ENCODE data around the gene ARHGAP11A.
"Not testable (repeated sequence)": the region's sequence is repeated elsewhere in the genome, so short reads cannot be mapped to it uniquely, and the experiment has no call there.

DNA sequence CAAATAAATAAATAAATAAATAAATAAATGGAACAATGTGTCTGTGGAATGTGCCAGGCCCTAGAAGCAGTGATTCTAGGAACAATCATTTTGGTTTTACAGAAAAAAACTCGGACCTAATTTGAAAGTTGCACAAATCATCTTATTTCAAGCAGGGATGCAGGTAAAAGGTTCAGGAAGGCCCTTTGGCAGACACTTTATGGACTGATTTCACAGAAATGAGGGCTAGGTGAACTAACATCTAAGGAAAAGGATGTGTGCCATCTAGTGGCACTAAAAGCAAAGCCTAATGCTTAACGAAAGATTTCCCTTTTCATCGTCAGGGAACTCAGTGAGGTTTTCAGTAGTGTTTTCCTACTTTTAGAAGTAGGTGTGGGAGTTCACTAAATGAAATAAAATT is 4.6 kb upstream of the ARHGAP11A start:
- not testable (repeated sequence) for TF ChIP-seq EZH2 (IDR thresholded peaks at IDR 0.05; ENCODE audit: insufficient read depth, poor library complexity, severe bottlenecking); EZH2phosphoT487 (IDR thresholded peaks at IDR 0.05; ENCODE audit: insufficient read depth, low read depth)

Data from GM23248 (cell line).